Stimulated activated naive CD4-positive, alpha-beta T cell treated with Interleukin-2 at 50 U/mL for 16 hours (primary cell): ENCODE data around the gene PSMD13.
A peak's percentile ranks its signal among the peaks of the same experiment; 100 is the strongest.
"Not testable (repeated sequence)": the region's sequence is repeated elsewhere in the genome, so short reads cannot be mapped to it uniquely, and the experiment has no call there.

Source experiments
- DNase-seq: peaks from one replicate; lab custom pipeline; 2025; lab: John Stamatoyannopoulos, UW

PSMD13 gene

DNA sequence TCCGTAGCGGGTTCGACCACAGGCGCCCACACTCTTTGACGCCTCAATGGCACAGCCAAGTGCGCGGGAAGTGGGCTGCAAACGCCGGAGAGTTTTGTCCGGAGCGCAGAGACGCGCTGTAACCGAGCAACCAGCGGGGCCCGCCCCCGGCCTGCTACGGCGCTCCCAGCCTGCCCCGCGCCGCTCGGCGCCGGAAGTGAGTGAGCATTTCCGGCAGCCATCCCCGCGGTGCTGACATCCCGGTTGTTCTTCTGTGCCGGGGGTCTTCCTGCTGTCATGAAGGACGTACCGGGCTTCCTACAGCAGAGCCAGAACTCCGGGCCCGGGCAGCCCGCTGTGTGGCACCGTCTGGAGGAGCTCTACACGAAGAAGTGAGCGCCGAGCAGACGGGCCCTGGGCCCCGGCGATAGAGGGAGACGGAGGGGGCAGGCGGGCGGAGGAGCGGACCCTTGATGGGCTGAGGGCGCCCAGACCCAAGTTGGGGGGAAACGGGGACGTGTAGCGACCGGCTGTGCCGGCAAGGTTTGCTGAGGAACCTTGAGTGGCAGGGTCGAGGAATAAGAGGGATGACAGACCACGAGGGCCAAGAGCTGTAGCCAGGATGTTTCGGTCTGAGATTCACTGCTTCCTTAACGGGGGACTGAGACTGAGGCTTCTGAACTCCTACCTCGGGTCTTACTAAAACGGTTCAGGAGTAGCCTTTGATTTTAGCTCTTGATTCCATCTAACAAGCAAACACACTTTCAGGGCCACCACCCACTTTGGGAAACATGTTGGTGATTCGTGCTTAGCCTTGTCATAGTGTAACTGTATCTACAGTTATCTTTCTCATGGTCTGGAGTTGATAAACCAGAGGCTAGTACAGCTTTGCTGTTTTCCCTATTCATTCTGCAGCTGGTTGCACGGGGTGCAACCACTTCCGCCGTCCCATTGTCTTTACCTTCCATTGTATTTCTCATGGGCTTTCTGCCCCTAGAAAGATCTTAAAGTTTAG is at the start of gene PSMD13:
PSMD13 (plus strand) TSS at position 203 of the 994 bp plus-strand sequence; CDS start at position 277, 74 bp downstream.
- peak; percentile 90 for DNase-seq

DNA sequence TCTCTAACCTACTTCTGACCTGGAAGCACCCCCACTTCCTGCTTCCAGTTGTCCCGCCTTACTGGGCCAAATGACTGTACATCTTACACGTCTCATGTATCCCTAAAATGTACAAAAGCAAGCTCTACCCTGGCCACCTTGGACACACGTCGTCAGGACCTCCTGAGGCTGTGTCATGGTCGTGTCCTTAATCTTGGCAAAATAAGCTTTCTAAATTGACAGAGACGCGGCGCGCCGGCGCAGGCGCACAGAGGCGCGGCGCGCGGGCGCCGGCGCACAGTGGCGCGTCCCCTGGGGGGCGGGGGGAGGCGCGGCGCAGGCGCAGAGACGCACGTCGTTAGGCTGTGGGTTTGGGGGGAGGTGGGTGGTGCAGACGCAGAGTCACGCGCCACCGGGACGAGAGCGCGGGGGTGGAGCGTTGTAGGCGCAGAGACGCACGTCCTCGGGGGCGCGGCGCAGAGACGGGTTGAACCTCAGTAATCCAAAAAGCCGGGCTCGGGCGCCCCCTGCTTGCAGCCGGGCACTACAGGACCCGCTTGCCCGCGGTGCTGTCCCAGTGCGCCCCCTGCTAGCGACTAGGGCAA is 47.5 kb upstream of the PSMD13 start:
- not testable (repeated sequence) for DNase-seq

DNA sequence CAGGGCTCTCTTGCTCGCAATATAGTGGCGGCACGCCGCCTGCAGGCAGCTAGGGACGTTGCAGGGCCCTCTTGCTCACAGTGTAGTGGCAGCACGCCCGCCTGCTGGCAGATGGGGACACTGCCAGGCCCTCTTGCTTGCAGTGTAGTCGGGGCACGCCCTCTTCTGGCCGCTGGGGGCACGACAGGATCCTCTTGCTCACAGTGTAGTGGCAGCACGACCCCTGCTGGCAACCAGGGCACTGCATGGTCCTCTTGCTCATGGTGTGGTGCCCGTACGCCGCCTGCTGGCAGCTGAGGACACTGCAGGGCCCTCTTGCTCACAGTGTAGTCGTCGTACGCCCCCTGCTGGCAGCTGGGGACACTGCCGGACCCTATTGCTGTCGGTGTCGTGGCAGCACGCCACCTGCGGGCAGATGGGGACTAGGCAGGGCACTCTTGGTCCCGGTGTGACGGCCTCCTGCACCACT is 46.9 kb upstream of the PSMD13 start:
- DNase-seq = not testable (repeated sequence)

DNA sequence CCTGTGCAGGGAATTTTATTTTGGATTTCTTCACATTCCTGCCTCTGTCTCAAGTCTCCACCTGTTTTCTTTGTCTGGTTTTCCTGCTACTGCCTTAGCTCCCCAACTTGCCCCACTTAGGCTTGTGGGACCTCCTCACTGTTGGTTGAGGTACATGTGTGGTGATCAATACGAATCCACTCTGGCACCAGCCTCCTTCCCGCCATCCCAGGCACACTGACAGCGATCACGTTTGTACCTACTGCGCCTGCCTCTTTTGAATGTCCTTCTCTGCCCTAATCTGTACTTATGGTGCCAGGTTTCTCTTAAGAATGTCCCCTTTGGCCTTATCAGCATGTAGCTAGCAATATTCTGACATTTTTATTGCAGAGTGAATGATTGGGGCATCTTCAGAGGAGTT is 46.2 kb upstream of the PSMD13 start:
- not testable (repeated sequence) for DNase-seq

GRCh38 chr11:191490-192478 is 45.0 kb upstream of the PSMD13 start:
- not testable (repeated sequence) for DNase-seq

DNA sequence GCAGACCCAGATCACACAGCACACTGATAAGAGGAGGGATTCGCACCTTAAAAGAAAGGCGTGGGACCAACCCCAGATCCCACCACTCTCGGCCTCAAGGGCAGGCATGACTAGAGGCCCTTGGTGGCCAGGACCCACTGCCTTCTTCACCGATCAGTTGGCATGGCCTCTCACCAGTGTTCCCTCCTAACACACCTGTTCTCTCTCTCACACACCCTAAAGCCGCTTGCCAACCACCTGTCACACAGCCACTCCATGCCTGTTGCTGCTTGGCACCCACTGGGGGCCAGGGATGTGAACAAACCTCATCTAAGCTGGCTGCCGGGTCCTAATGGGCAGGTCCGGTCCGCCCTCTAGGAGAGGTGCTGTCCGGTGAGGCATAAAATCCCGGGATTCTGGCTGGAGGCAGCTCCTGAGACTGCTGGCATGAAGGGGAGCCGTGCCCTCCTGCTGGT is 44.1 kb upstream of the PSMD13 start, which contains the start of gene SCGB1C1:
SCGB1C1 (plus strand) TSS at position 405 of the 455 bp plus-strand sequence; CDS start at position 427, 22 bp downstream.
- DNase-seq = not testable (repeated sequence)

DNA sequence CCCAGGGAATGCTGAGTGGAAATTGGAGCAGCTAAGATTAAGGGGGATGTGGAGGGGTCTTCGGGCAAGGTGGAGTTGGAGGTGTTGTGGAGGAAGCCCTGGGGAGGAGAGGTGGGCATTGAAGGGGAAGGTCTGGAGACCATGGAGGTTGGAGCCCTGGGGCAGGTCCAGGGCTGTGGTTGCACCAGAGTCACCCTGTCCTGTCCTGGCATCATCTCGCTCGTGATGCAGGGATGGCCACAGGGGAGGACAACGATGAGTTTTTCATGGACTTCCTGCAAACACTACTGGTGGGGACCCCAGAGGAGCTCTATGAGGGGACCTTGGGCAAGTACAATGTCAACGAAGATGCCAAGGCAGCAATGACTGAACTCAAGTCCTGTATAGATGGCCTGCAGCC is 43.3 kb upstream of the PSMD13 start:
- not testable (repeated sequence) for DNase-seq

GRCh38 chr11:196786-197731 is 39.7 kb upstream of the PSMD13 start:
- no peak for DNase-seq

DNA sequence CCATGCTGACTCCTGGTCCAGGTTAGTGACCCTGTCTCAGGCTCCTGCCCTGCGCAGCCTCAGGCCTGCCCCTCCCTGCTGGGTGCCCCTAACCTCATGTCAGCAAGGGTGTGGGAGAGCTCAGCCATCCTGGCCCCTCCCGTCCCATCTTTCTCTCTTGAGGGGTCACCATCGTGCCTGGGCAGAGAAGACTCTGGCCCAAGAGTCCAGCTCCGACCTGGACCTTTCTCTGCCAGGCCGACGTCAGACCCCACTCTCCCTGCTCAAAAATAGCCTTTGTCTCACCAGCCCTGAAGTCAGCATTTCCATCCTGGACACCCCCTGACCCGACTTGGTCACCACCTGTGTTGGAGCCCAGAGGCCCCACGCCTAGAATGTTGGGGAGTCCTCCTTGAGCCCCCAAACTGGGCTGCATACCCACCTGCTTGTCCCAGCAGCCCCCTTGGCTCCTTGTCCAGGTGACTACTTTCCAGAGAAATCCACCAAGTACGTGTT is 39.0 kb upstream of the PSMD13 start:
- DNase-seq = no peak

DNA sequence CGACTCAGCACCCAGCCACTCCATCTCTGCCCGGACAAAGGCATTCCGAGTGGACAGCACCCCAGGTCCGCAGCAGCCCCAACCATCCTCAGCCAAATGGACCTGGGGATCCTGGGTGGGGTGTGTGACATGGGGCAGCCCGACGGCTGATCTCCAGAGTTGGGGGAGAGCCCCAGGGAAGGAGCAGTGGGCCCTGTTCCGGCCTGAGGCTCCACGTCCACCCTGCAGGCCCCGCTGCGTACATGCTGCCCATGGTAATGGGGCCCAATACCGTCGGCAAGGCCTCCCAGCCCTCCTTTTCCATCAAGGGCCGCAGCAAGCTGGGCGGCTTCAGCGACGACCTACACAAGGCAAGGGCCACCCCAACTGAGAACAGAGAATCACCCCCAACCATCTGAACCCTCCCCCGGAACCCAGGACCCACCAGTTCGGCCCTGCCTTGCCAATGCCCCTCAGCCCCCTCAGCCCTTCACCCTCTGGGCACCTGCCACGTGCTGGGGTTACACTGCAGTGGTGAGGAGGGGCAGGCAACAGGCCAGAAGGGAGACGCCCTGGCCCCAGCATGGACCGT is 38.5 kb upstream of the PSMD13 start:
- no peak for DNase-seq

DNA sequence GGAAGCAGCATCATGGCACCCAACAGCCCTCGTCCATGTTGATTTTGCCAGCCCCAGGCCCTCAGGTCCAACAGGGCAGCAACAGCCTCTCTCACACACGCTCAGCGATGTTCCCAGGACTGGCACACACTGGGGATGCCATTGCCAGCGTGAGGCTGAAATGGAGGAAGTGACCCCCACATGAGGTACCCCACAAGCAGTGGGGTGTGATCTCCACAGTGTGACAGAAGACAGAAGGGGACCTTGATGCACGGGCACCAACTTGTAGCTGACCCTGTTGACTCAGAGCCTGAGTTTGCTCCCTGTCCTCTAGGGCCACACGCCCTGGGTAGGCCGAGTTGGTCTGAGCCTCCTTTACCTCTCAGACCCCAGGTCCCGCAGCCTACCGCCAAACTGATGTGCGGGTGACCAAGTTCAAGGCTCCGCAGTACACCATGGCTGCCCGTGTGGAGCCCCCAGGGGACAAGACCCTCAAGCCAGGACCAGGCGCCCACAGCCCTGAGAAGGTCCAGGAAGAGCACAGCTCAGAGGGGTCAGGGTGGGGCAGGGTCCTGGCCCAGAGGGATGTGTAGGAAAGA is 37.7 kb upstream of the PSMD13 start:
- no peak for DNase-seq

- DNase-seq = no peak
Measured at GRCh38 chr11:199782-200181, 37.0 kb upstream of the PSMD13 start.

DNA sequence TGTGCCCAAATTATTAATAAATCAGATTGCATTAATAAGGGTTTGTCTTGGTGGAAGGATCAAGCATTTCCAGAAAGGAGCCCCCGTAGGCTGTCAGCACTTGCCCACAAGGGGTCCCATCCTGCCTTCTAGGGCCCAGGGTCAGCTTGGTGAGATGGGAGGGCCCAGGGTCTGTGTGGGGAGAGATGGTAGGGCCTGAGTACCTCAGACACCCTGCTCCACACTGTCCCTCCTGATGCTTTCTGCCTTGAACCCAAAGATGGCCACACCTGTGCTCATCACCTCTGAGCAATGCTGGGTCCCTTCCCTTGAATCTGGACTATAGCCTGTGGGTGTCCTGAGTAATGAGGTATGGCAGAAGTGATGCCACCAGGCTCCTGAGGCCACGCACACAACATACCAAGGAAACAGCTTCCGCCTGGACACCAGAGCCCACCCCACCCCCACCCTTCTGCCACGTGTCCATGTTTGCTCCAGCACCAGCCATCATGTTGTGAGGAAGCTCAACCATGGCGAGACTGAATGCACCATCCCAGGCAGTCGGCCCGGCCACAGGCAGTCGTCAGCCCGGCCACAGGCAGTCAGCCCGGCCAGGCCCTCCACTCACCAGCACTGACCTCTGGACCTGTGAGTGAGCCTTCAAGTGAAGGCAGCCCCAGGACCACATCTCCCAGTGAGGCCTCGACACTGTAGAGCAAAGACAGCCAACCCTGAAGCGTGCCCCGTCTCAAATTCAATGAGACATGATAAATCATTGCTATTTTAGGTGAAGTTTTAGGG is 36.4 kb upstream of the PSMD13 start:
- no peak for DNase-seq

DNA sequence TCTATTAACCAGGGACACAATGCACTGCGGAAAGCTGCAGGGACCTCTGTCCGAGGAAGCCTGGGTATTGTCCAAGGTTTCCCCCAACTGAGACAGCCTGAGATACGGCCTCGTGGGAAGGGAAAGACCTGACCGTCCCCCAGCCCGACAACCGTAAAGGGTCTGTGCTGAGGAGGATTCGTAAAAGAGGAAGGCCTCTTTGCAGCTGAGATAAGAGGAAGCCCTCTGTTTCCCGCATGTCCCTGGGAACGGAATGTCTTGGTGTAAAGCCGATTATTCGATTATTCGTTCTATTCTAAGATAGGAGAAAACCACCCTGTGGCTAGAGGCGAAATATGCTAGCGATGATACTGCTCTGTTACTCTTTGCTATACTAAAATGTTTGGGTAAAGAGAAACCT is 34.8 kb upstream of the PSMD13 start:
- no peak for DNase-seq

DNA sequence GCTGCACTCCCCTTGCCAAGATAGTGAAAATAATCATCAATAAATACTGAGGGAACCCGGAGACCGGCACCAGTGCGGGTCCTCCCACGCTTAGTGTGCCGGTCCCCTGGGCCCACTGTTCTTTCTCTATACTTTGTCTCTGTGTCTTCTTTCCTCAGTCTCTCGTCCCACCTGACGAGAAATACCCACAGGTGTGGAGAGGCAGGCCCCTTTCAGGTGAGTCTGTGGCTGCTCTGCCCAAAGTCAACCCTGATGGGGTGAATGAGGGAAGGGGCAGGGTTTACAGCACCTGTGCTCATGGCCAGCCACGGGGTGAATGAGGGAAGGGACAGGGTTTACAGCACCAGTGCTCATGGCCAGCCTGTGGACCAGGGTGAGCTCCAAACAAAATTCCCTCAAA is 34.3 kb upstream of the PSMD13 start:
- DNase-seq = no peak

- no peak for DNase-seq
Measured at GRCh38 chr11:203056-203944, 33.5 kb upstream of the PSMD13 start.

- no peak for DNase-seq
Measured at GRCh38 chr11:203945-204586, 32.7 kb upstream of the PSMD13 start.
